Measurements from ENCODE around the gene REC8.

The REC8 gene

DNA sequence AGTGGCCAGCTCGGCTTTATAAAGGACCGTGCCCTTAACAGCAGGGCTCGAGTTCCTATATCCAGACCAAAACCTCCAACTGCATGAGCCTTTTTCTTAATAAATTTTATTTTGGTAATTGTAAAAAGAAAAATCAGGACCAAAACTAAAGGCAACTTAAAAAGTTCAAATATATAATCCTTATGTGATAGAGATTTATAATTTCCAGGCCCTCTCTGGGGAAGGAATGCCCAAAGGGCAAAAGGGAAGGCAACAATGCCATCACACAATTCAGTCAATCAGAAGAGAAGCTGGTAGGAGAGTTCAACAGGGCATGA, 17.1 kb downstream of the REC8 start:
- peaks cover 42% of the 10 kb centered on the region for H3K79me1 ChIP-seq (replicated peaks; ENCODE audit: low read length, poor library complexity, severe bottlenecking)
- H3K4me3 ChIP-seq (ENCODE audit: insufficient read depth in 1 of 2, low read depth in 1 of 2, low read length in 2 of 2): peak overlapping the region in 1 of 2 experiments; percentile 92
- peak overlapping the region; percentile 31 for H3K4me2 ChIP-seq (ENCODE audit: low read length, poor library complexity, severe bottlenecking)
- H3K4ac ChIP-seq (ENCODE audit: low read depth in 1 of 2, low read length in 2 of 2): peak overlapping the region in 1 of 2 experiments; percentile 41
- H2BK12ac ChIP-seq (ENCODE audit: low read length in 2 of 2): no peak overlapping the region
- H3K27ac ChIP-seq (ENCODE audit: low read length, poor library complexity, severe bottlenecking): peak overlapping the region; percentile 38
- no peak overlapping the region for H2BK15ac ChIP-seq (ENCODE audit: low read depth, poor library complexity, severe bottlenecking)
- H3K27me3 ChIP-seq (ENCODE audit: control insufficient read depth in 1 of 2, insufficient read depth in 1 of 2, low read length in 2 of 2): no peaks in the 10 kb centered on the region
- no peak for DNase-seq
- H3K18ac ChIP-seq (ENCODE audit: low read depth in 1 of 2, low read length in 2 of 2): no peak overlapping the region
- no peak overlapping the region for H4K8ac ChIP-seq (ENCODE audit: low read length)
- H4K91ac ChIP-seq (ENCODE audit: low read length): no peak overlapping the region
- peak overlapping the region; percentile 94 for H3K9ac ChIP-seq (ENCODE audit: low read length)
- no peak overlapping the region for H2AK5ac ChIP-seq (ENCODE audit: low read length, severe bottlenecking)
- peaks cover 59 to 70% of the 10 kb centered on the region in 2 experiments for H3K36me3 ChIP-seq (ENCODE audit: control insufficient read depth in 1 of 2, insufficient read depth in 2 of 2, low read depth in 1 of 2, low read length in 2 of 2)
- H2BK5ac ChIP-seq (ENCODE audit: low read depth, low read length, poor library complexity, severe bottlenecking): no peak overlapping the region
- no peak overlapping the region for H2AFZ ChIP-seq (ENCODE audit: low read depth, low read length)
- peaks cover 7% of the 10 kb centered on the region for H3K4me1 ChIP-seq (ENCODE audit: control insufficient read depth, insufficient read depth, low read depth, low read length)
- no CpG with 5 or more reads among the region's 3 CpGs for WGBS
- no peak overlapping the region for H3K14ac ChIP-seq (ENCODE audit: low read length in 2 of 2)
- no peak overlapping the region for H2BK120ac ChIP-seq (ENCODE audit: low read depth, low read length)
- no peak overlapping the region for H3K23ac ChIP-seq (ENCODE audit: low read length in 2 of 2)
- no peaks in the 10 kb centered on the region for H3K9me3 ChIP-seq (ENCODE audit: control insufficient read depth, low read length)

DNA sequence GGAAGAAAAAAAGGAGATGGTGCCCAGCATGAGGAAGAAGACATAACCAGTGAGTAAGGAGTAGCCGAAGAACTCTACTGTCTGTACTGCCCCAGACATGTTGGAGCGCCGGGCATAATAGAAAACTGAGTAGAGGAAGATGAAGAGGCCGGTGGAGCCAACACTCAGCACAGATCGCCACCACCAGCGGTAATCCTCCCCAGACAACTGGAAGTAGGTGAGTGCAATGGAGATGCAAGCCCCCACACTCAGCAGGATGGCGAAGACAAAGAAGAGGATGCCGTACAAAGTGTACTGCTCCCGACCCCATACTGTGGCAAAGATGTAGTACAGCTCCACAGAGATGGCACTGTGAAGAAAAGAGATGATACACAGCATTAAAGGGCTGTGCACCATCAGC, 17.6 kb downstream of the REC8 start:
- H2BK5ac ChIP-seq (ENCODE audit: low read depth, low read length, poor library complexity, severe bottlenecking): no peak overlapping the region
- H3K4me3 ChIP-seq (ENCODE audit: insufficient read depth in 1 of 2, low read depth in 1 of 2, low read length in 2 of 2): no peak overlapping the region
- H3K79me1 ChIP-seq (replicated peaks; ENCODE audit: low read length, poor library complexity, severe bottlenecking): peaks cover 40% of the 10 kb centered on the region
- no peak overlapping the region for H4K91ac ChIP-seq (ENCODE audit: low read length)
- H2AFZ ChIP-seq (ENCODE audit: low read depth, low read length): no peak overlapping the region
- peaks cover 8% of the 10 kb centered on the region for H3K4me1 ChIP-seq (ENCODE audit: control insufficient read depth, insufficient read depth, low read depth, low read length)
- H2AK5ac ChIP-seq (ENCODE audit: low read length, severe bottlenecking): no peak overlapping the region
- WGBS: 95% methylated on average over 9 of the region's 9 CpGs
- no peak overlapping the region for H3K4me2 ChIP-seq (ENCODE audit: low read length, poor library complexity, severe bottlenecking)
- H3K18ac ChIP-seq (ENCODE audit: low read depth in 1 of 2, low read length in 2 of 2): no peak overlapping the region
- H3K4ac ChIP-seq (ENCODE audit: low read depth in 1 of 2, low read length in 2 of 2): no peak overlapping the region
- no peak overlapping the region for H3K27ac ChIP-seq (ENCODE audit: low read length, poor library complexity, severe bottlenecking)
- no peaks in the 10 kb centered on the region for H3K27me3 ChIP-seq (ENCODE audit: control insufficient read depth in 1 of 2, insufficient read depth in 1 of 2, low read length in 2 of 2)
- peak overlapping the region; percentile 94 for H3K9ac ChIP-seq (ENCODE audit: low read length)
- peaks cover 55 to 68% of the 10 kb centered on the region in 2 experiments for H3K36me3 ChIP-seq (ENCODE audit: control insufficient read depth in 1 of 2, insufficient read depth in 2 of 2, low read depth in 1 of 2, low read length in 2 of 2)
- H3K9me3 ChIP-seq (ENCODE audit: control insufficient read depth, low read length): no peaks in the 10 kb centered on the region
- no peak for DNase-seq
- no peak overlapping the region for H2BK15ac ChIP-seq (ENCODE audit: low read depth, poor library complexity, severe bottlenecking)
- H2BK120ac ChIP-seq (ENCODE audit: low read depth, low read length): no peak overlapping the region
- no peak overlapping the region for H2BK12ac ChIP-seq (ENCODE audit: low read length in 2 of 2)
- H3K14ac ChIP-seq (ENCODE audit: low read length in 2 of 2): no peak overlapping the region
- no peak overlapping the region for H3K23ac ChIP-seq (ENCODE audit: low read length in 2 of 2)
- H4K8ac ChIP-seq (ENCODE audit: low read length): no peak overlapping the region

DNA sequence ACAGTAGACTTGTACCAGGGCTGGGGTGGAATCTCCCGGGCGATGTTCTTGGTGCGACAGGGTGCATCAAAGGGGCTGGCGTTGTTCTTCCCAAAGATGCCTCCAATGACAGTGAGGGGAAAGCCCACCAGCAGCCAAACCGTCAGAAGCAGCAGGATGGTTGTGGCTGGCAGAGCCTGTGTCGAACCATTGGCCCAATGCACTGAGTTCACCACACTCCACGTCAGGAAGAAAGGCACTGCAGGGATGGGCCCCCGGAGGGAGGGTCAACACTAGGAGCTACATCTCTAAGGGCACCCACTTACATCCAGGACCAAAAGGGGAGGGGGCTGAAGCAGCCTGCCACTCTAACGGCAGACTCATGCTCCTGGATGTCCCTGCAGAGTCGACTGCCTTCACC, 18.5 kb downstream of the REC8 start:
- Histone ChIP-seq H2AFZ (ENCODE audit: low read depth, low read length) (no peak overlapping the region), H3K27me3 (ENCODE audit: control insufficient read depth in 1 of 2, insufficient read depth in 1 of 2, low read length in 2 of 2) (no peaks in the 10 kb centered on the region), H3K18ac (ENCODE audit: low read depth in 1 of 2, low read length in 2 of 2) (no peak overlapping the region), H2BK5ac (ENCODE audit: low read depth, low read length, poor library complexity, severe bottlenecking) (no peak overlapping the region), H3K27ac (ENCODE audit: low read length, poor library complexity, severe bottlenecking) (no peak overlapping the region), H2BK120ac (ENCODE audit: low read depth, low read length) (no peak overlapping the region), H3K4me1 (ENCODE audit: control insufficient read depth, insufficient read depth, low read depth, low read length) (peaks cover 14% of the 10 kb centered on the region), H3K79me1 (replicated peaks; ENCODE audit: low read length, poor library complexity, severe bottlenecking) (peaks cover 40% of the 10 kb centered on the region), H4K91ac (ENCODE audit: low read length) (no peak overlapping the region), H2BK15ac (ENCODE audit: low read depth, poor library complexity, severe bottlenecking) (no peak overlapping the region), H3K23ac (ENCODE audit: low read length in 2 of 2) (no peak overlapping the region), H3K36me3 (ENCODE audit: control insufficient read depth in 1 of 2, insufficient read depth in 2 of 2, low read depth in 1 of 2, low read length in 2 of 2) (peaks cover 45 to 58% of the 10 kb centered on the region in 2 experiments), H3K4me2 (ENCODE audit: low read length, poor library complexity, severe bottlenecking) (no peak overlapping the region), H4K8ac (ENCODE audit: low read length) (no peak overlapping the region), H2AK5ac (ENCODE audit: low read length, severe bottlenecking) (no peak overlapping the region), H3K4me3 (ENCODE audit: insufficient read depth in 1 of 2, low read depth in 1 of 2, low read length in 2 of 2) (peak overlapping the region in 1 of 2 experiments; percentile 9), H2BK12ac (ENCODE audit: low read length in 2 of 2) (no peak overlapping the region), H3K9me3 (ENCODE audit: control insufficient read depth, low read length) (no peaks in the 10 kb centered on the region), H3K9ac (ENCODE audit: low read length) (no peak overlapping the region), H3K14ac (ENCODE audit: low read length in 2 of 2) (no peak overlapping the region), H3K4ac (ENCODE audit: low read depth in 1 of 2, low read length in 2 of 2) (no peak overlapping the region)
- DNase-seq: no peak
- WGBS: 96% methylated on average over 8 of the region's 10 CpGs

DNA sequence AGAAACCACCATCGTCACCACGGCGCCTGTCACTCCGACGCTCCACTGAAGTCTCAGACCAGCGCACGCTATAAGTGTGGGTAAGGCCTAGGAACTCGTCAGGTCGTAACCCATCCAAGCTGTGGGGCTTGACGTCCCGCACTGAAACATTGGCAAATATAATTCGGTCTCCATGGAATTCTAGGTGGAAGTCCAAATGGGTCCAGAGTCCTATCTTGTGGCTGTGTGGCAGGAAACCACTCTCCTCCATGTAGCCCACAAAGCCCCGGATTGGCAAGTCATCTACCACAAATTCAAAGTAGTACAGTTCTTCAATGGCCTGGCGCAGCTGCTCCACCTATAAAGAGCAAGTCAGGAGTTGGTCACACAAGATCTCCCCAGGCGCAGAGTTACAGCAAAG, 21.1 kb downstream of the REC8 start:
- H3K4me2 ChIP-seq (ENCODE audit: low read length, poor library complexity, severe bottlenecking): no peak overlapping the region
- H3K36me3 ChIP-seq (ENCODE audit: control insufficient read depth in 1 of 2, insufficient read depth in 2 of 2, low read depth in 1 of 2, low read length in 2 of 2): peaks cover 24 to 38% of the 10 kb centered on the region in 2 experiments
- no peak overlapping the region for H4K91ac ChIP-seq (ENCODE audit: low read length)
- no peak overlapping the region for H3K18ac ChIP-seq (ENCODE audit: low read depth in 1 of 2, low read length in 2 of 2)
- H3K23ac ChIP-seq (ENCODE audit: low read length in 2 of 2): no peak overlapping the region
- no peaks in the 10 kb centered on the region for H3K9me3 ChIP-seq (ENCODE audit: control insufficient read depth, low read length)
- H3K4me3 ChIP-seq (ENCODE audit: insufficient read depth in 1 of 2, low read depth in 1 of 2, low read length in 2 of 2): no peak overlapping the region
- no peak overlapping the region for H3K4ac ChIP-seq (ENCODE audit: low read depth in 1 of 2, low read length in 2 of 2)
- H2AFZ ChIP-seq (ENCODE audit: low read depth, low read length): no peak overlapping the region
- H3K9ac ChIP-seq (ENCODE audit: low read length): no peak overlapping the region
- no peak for DNase-seq
- H3K27ac ChIP-seq (ENCODE audit: low read length, poor library complexity, severe bottlenecking): no peak overlapping the region
- no peak overlapping the region for H2BK5ac ChIP-seq (ENCODE audit: low read depth, low read length, poor library complexity, severe bottlenecking)
- 98% methylated on average over 14 of the region's 15 CpGs for WGBS
- no peaks in the 10 kb centered on the region for H3K27me3 ChIP-seq (ENCODE audit: control insufficient read depth in 1 of 2, insufficient read depth in 1 of 2, low read length in 2 of 2)
- peaks cover 8% of the 10 kb centered on the region for H3K4me1 ChIP-seq (ENCODE audit: control insufficient read depth, insufficient read depth, low read depth, low read length)
- H3K14ac ChIP-seq (ENCODE audit: low read length in 2 of 2): no peak overlapping the region
- H2BK120ac ChIP-seq (ENCODE audit: low read depth, low read length): no peak overlapping the region
- H4K8ac ChIP-seq (ENCODE audit: low read length): no peak overlapping the region
- no peak overlapping the region for H2AK5ac ChIP-seq (ENCODE audit: low read length, severe bottlenecking)
- no peak overlapping the region for H2BK12ac ChIP-seq (ENCODE audit: low read length in 2 of 2)
- no peak overlapping the region for H2BK15ac ChIP-seq (ENCODE audit: low read depth, poor library complexity, severe bottlenecking)
- peaks cover 28% of the 10 kb centered on the region for H3K79me1 ChIP-seq (replicated peaks; ENCODE audit: low read length, poor library complexity, severe bottlenecking)

Data from mesenchymal stem cell (in vitro differentiated cells and primary cell).